SIG-M5 treated with dmso at 0.1 percent for 504 hours (cell line): ENCODE measurements around the gene COX19.
"Not testable (repeated sequence)": the region's sequence is repeated elsewhere in the genome, so short reads cannot be mapped to it uniquely, and the experiment has no call there.

Experiments used
- DNase-seq: peaks from one replicate; lab custom pipeline; 2025; ENCODE audit not compliant: unreplicated experiment; lab: John Stamatoyannopoulos, UW

The COX19 gene

DNA sequence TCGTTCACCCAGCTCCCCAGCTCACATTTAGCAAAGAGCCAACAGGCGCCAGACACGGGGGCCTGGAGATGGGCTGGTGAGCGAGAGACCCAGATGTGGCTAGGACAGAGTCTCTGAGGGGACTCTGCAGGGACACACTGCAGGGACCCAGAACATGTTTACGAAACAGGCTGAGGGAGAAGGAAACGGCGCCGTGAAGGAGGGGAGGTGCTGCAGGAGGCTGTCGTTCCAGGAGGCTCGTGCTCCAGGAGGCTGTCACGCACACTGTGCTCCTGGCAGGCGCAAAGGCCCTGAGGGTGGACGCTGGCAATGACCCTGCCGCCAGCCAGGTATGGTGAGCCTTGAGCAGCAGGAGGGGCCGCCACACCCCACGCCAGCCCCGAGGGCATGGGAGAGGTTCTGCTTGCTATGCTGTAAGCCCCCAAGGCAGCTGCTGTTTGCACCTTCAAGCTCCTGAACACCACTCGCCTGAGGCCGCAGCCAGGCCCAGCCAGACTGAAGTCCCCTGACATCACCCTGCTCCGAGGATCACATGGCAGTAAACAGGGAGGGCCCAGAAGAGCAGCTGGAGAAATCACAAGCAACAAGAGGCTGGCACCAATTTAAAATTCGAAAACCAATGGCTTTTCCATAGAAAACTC, 48.2 kb downstream of the COX19 start:
- no peak for DNase-seq

DNA sequence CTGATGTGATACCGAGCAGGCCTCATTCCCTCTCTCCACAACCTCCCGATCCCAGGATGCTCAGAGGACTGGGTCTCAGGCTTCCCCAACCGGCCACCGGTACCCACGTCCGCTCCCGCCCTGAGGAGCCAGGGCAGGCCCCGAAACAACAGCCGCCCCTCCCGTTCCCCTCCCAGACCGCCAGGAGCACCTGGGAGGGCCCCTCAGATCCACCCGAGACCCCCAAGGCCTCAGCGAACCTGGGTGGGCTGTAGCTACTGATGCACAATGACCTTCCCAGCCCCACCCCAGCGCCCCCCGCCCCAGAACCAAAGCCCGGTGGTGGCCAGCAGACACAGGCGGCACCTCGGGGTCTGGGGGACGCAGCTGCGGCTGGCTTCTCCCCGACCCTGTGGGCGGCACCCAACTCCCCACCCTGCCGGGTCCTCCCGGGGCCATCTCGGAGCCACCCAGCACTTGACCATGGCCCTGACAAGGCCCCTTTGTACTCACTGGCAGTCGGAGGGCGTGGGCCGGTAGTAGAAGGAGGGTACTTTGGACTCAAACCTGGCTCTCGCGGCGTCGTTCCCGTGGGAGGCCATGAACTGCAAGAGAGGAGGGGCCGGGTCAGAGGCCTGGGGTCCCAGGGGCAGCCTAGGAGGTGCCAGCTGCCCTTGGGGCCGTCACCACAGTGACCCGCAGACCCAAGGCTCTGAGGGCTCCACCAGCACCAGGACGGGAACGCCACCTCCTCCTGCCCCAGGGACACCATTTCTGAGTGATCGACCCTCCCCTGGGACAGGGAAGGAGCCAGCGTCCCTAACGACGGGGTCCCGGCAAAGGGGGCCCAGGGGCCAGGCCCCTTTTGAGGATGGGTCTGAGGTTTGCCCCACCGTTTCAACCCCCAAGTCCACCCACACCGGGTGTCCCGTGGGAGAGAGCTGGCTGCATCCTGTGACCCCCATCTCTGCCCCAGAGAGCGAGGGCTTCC, 49.0 kb downstream of the COX19 start:
- DNase-seq, result no peak

DNA sequence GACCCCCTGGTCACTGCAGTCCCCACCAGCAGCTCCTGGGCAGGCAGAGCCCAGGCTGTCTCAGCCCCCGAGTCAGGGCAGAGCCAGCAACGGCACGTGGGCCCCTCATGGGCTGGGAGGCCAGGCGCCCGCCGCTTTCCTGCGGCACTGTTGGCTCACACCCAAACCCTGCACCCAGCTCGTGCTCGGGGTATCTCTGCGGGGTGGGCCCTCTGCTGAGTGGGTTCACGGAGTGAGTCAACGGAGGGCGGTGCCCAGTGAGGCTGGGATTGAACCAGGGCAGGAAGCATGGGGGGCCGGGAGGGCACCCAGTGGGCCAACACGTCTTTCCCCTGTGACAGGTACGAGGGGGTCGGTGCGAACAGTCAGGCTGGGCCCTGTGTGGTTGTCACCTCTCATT, 49.7 kb downstream of the COX19 start:
- peak; percentile 13 for DNase-seq

DNA sequence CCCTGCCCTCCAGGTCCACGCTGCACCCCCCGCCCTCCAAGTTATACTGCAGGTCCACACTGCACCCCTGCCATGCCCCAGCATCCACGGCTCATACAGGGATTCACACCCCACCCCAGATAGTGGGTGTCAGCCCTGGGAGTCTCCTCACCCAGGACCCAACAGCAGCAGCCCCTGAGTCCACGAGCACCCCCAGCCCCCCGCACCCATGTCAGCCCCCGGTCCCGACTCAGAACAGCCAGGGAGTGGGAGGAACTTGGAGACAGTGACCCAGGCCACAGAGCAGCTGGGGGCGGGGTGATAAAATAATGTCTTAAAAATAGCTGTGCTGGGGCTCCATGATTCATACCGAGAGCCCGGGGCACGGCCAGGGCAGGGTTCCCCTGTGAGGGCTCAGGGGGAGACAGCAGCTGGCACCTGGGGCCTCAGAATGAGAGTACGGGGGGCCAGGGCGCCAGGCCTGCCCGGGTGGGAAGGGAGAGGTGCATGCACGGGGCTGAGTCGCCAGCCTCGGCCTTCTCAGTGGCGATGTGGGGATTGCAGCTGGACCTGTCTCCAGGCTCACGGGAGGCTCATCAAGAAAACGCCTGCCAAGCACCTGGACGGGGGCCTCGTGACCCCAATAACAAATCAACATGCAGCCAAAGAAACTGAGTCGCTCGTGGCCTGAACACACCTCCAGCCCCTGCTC, 50.7 kb downstream of the COX19 start:
- DNase-seq, result peak; percentile 47

DNA sequence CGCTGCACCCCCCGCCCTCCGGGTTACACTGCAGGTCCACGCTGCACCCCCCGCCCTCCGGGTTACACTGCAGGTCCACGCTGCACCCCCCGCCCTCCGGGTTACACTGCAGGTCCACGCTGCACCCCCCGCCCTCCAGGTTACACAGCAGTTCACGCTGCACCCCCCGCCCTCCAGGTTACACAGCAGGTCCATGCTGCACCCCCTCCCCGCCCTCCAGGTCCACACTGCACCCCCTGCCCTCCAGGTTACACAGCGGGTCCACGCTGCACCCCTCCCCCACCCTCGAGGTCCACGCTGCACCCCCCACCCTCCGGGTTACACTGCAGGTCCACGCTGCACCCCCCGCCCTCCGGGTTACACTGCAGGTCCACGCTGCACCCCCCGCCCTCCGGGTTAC, 51.3 kb downstream of the COX19 start:
- not testable (repeated sequence) for DNase-seq

DNA sequence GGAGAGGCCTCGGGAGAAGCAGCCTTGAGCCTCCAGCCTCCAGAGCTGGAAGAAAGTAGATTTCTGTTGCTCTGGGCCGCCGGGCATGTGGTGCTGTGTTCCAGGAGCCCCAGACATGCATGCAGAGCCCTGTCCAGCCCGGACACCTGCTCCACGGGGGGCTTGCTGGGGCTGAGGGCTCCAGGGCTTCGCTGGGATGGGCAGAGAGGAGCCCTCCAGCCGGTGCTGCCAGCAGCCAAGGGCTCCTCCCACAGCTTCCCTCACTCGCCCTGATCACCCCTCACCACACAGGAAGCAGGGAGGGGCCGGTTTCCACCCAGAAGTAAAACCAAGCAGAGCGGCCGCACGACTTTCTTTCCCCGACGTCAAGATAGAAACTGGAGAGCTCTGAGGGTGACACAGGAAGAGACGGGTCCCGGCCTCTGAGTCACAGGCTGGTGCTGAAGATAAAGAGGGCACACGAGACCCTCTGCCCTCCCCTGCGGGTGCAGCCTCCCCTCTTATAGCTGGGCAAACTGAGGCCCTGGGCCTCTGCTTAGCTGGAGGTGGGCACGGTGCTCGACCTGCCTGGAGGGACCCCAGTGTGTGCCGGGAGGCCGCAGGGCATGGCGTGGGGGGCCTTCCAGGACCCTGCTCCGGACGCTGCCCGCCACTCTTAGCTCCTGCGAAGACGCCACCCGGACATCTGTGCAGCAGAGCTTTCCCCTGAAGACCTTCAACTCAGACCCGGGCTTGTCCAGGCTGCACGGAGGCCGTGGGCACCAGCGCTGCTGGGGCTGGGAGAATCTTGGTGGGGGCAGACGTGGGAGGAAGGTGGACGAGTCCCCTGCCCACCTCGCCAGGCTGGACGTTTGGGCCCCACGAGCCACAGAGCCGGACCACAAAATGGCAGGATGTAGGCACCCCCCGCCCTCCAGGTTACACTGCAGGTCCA, 52.0 kb downstream of the COX19 start:
- DNase-seq, result peak; percentile 96

DNA sequence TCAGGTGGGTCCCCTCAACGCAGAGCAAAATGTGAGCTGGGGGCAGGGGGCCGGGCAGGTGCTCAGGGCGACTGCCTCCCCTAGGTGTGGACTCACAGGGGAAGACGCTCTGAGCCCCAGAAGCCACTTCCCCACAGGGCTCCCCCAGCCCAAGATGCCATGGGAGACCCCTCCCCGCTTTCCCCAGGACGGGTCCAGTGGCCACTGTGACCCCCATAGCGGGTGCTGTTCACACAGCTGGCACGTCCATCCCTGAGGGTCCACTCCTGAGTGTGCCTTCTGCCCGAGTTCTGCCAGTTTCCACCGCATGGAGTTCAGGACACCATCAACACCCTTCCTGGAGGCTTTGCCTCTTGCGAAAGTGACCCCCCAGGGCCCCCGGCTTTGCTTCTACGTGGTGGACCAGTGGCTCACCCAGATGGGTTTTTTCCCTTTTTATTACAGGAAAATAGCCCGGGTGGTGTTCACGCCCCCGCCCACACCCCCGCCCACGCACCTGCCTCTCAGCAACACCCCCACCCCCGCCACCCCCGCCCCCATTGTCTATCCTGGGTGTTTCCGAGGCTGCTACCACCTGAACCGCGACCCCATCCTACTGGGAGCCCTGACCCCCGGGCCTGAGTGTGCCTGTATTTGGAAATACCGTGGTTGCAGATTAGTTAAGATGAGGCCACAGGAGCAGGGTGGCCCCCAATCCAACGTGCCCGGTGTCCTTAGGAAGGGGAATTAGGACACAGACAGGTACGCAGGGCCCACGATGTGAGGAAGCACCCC, 52.8 kb downstream of the COX19 start:
- DNase-seq, result peak; percentile 4

DNA sequence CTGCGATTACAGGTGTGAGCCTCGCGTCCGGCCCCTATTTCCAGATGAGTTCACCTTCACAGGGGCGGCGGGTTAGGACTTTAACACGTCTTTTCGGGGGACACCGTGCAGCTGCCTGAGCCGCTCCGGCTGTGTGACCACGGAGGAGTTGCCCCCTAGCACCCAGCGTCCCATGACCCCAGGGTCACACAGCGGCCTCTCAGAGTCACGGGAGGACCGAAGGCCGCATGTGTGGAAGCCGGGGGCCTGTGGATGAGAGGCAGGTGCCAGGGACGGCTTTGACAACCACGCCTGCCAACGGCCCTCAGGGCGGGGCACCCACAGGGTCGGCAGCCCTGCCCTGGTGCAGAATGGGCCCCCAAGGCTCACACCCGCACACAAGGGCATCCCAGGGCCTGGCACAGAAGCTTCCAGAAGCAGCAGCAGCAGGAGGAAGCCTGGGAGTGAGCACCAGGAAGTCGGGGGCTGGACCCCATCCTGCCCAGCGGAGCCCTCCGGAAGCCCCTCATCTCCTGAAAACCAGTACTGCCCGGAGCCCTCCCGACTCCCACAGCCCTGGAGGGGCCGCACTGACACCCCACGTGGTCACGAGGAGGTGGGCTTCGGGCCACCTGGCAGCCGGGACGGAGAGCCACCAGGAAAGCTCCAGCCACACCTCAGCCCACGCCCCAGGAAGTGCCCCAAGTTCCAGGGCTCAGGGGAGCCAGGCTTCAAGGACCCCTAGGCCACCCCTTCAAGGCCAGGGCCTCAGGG, 53.6 kb downstream of the COX19 start:
- DNase-seq, result no peak

DNA sequence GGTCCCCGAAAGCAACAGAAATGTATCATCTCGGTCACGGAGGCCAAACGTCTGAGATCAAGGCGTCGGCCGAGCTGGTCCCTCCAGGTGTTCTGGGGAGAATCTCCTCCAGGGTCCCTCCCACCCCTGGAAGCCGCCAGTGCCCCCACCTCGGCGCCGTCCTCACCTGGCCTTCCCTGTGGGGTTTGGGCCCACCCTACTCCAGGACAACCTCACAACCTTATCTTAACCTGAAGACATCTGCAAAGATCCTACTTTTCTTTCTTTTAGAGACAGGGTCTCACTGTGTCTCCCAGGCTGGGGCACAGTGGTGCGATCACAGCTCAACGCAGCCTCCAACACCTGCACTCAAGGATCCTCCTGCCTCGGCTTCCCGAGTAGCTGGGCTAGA, 54.3 kb downstream of the COX19 start:
- DNase-seq, result no peak

DNA sequence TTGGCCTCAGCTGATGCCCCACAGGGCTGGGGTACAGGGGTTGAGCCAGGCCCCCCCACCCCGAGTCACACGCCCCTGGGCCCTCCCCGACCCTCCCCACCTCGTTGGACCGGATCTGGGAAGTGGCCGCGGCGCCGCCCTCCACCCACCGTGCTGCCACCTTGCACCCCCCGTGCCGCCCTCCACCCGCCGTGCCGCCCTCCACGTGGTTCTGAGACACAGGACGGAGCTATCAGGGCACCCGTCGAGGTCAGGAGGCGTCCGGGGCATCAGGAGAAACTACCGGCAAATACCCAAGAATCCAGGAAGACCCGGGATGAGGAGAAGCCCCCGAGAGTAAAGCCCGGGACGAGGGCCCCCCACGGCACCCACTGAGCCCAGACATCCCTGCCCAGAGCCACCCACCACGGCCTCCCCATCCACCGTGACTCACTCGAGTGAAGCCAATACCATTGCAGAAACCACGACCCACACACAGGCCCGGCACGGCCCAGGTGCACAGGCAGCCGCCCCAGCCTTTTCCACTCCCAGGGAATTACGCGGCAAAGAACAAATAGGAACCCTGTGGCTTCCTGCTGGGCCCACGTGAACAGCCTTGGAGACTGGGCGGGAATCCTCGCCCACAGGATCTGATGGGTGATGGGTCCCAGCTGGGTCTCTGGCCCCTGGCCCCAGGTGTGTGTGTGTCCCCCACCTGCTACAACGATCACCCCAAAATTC, 54.8 kb downstream of the COX19 start:
- DNase-seq, result no peak

DNA sequence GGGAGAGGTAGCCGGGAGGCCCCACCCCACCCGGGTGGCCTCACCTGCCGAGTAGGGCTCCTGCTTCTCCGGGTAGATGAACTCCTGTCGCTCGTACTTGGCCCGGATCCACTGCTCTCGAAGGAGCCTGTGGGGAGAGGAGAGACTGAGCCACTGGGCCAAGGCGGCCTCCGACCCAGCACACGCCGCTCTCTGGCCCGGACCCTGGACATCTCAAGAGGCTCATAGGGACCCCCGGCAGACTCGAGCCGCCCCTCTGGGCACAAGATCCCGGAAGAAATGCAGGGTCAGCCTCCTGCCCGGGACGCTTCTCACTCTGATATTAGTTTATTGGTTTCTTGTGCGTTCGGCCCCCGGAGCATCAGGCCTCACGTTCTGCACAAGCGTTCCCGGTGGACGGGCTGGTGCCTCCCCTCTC, 55.4 kb downstream of the COX19 start:
- DNase-seq, result no peak

DNA sequence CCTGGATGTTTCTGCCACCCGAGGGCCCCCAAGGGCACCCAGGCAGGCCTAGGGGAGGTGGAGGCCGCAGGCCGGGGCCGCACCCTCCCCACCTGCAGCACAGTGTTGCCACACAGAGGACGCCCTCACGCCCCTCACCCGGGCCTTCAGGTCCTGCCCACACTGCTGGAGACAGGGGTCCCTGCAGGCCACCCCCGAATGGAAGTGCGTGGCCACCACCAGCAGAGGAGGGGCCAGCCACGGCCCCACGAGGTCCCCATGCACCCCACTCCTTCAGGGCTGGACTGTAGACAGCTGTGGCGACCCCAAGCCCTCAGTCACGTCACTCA, 56.3 kb downstream of the COX19 start:
- no peak for DNase-seq

DNA sequence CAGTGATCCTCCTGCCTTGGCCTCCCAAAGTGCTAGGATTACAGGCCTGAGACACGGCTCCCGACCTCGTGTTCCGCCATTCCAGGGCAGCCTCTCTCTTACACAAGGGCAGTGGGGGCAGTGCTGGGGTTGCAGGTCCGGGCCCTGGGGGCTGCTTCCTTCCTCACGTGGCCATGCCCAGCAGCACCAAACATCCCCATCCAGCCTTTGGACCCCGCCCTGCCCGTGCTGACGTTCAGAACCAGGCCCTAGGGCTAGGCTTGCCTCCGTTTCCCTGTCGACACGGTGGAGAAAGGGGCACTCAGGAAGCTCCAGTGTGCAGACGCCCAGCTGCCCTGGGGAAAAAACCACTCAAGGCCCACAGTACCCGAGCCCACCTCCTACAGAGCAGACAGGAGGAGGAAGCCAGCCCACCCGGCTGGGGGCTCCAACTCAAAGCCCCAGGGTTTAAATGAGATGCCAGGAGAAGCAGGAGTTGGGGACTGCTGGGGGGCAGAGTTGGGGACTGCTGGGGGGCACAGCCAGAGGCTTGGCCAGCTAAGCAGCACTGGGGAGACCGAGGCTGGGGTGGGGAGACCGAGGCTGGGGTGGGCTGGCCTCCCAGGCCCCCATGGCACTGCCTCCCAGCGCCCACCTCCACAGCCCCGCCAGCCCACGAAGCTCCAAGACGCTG, 56.8 kb downstream of the COX19 start:
- no peak for DNase-seq

DNA sequence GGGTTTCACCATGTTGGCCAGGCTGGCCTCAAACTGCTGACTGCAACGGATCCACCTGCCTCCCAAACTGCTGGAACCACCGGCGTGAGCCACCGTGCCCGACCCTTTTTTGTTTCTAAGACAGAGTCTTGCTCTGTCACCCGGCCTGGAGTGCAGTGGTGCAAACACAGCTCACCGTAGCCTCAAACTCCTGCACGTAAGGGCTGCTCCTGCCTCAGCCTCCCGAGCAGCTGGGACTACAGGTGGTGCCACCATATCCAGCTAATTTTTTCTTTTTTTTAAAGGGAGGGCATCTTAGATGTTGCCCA, 57.3 kb downstream of the COX19 start:
- DNase-seq, result no peak

DNA sequence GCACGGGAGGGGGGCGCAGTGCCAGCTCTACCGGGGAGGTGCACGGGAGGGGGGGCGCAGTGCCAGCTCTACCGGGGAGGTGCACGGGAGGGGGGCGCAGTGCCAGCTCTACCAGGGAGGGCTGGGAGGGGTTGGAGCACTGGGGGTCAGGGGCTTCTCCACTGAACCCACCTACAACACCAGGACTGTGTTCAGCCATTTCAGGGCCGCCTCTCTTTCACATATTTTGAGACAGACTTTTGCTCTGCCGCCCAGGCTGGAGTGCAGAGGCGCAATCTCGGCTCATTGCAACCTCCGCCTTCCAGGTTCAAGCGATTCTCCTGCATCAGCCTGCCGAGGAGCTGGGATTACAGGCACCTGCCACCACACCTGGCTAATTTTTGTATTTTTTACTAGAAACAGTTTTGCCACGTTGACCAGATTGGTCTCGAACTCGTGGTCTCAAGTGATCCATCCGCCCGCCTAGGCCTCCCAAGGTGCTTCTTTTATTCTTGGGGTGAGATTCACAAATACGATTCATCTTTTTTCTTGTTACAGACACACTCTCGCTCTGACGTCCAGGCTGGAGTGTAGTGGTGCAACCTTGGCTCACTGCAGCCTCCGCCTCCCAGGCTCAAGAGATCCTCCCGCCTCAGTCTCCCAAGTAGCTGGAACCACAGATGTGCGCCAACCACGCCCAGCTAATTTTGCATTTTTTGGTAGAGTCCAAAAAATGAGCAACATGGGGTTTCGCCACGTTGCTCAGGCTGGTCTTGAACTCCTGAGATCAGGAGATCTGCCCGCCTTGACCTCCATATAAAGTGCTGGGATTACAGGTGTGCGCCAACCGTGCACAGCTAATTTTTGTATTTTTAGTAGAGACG, 57.9 kb downstream of the COX19 start:
- no peak for DNase-seq

DNA sequence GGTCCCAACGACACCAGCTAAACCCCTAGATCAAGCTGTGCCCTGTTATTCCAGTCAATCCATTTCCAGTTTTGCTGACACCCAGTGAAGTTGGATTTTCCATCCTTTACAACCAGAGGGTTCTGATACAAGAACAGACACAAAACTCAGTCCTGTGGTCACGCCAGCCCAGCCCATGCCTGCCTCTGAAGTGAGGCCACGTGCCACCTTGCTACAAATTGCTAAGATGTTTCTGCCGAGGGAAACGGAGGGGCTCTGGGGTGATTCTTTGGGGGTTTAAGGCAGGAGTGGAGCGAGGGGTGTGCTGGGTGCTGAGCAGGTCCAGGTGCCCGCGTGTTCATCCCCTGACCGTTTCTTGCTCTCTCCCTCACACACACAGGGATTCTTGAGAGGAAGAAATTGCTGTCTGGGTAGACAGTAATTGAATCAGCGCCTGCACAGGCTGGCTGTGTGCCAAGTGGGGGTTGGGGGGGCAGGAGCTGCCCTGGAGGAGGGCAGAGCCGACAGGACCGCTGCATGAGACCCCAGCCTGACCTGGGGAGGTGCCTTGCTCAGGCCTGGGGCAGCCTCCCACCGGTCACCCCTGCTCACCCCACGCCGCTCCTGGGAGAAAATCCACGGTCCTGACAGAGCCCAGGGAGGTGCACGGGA, 58.9 kb downstream of the COX19 start:
- no peak for DNase-seq
